ENCODE results near the gene MCM5.

DNA sequence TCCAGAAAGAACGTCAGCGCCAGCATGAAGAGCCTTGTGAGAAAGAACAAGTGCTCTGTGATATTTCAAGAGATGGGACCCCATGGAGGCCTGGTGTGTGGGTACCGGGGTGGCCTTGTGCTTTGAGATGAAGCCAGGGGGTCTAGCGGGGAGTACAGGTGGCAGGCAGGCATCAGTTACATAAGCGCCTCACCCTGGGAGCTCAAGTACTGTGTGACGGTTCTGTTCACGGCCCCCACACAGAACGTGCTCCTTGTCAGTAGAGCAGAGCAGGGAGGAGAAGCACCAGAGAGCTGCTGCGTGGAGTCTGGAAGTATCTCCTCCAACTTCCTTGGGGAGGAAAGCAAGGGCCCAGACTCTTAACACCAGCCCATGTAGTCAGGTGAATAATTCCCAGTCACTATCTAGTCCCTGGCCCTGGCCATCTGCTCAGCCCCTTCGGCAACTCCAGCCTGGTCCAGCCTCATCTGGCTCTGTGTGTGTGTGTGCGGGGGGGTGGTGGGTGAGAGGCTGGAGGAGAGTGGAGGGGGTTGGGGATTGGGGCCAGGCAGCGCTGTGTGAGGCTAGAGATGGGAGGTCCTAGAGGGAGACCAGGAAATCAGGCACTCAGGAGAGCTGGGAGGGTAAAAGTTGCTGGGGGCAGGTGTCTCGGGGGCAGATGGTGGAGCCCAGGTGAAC lies 32.4 kb downstream of the MCM5 start:
- TF ChIP-seq YY1 (IDR thresholded peaks at IDR 0.05; ENCODE audit: insufficient read depth, insufficient replicate concordance, low read depth, low read length) (no peak), TBX2 (CRISPR knock-in tag; IDR thresholded peaks at IDR 0.05; ENCODE audit: borderline replicate concordance) (no peak), ZNF274 (CRISPR knock-in tag; IDR thresholded peaks at IDR 0.05) (no peak), SP2 (CRISPR knock-in tag; IDR thresholded peaks at IDR 0.05) (no peak), ZNF543 (CRISPR knock-in tag; IDR thresholded peaks at IDR 0.05) (no peak), GABPA (IDR thresholded peaks at IDR 0.05; ENCODE audit: low read depth, low read length) (no peak), GABPA (CRISPR knock-in tag; IDR thresholded peaks at IDR 0.05; ENCODE audit: low read depth) (no peak), ZNF143 (CRISPR knock-in tag; IDR thresholded peaks at IDR 0.05) (no peak), JUN (CRISPR knock-in tag; IDR thresholded peaks at IDR 0.05) (no peak), NFIB (CRISPR knock-in tag; IDR thresholded peaks at IDR 0.05; ENCODE audit: borderline replicate concordance) (no peak)

All from HepG2 (cell line).